ENCODE data around the gene CAMSAP1.
"Not testable (repeated sequence)": the region's sequence is repeated elsewhere in the genome, so short reads cannot be mapped to it uniquely, and the experiment has no call there.

GRCh38 chr9:135950841-135951240, 43.5 kb upstream of the CAMSAP1 start:
- TF ChIP-seq ZFP3 (CRISPR knock-in tag; IDR thresholded peaks at IDR 0.05); PATZ1 (CRISPR knock-in tag; IDR thresholded peaks at IDR 0.05; ENCODE audit: borderline replicate concordance); CREB5 (CRISPR knock-in tag; IDR thresholded peaks at IDR 0.05; ENCODE audit: low read depth); ZC3H10 (CRISPR knock-in tag; IDR thresholded peaks at IDR 0.05); TSHZ2 (CRISPR knock-in tag; IDR thresholded peaks at IDR 0.05); TCF4 (CRISPR knock-in tag; IDR thresholded peaks at IDR 0.05; ENCODE audit: borderline replicate concordance); POU6F1 (CRISPR knock-in tag; IDR thresholded peaks at IDR 0.05; ENCODE audit: borderline replicate concordance, low read depth); PPARA (CRISPR knock-in tag; IDR thresholded peaks at IDR 0.05; ENCODE audit: borderline replicate concordance); ARNTL (CRISPR knock-in tag; IDR thresholded peaks at IDR 0.05; ENCODE audit: borderline replicate concordance, low read depth); ZFP30 (CRISPR knock-in tag; IDR thresholded peaks at IDR 0.05); CSDC2 (CRISPR knock-in tag; IDR thresholded peaks at IDR 0.05); ZNF70 (CRISPR knock-in tag; IDR thresholded peaks at IDR 0.05): not testable (repeated sequence)

Measured in SK-N-SH treated with all-trans-retinoic acid at 6 μM for 48 hours (cell line).